Measurements from ENCODE around the gene SCYGR8. TPM values are rescaled to one million over a fixed set of nuclear protein-coding genes. Genes with fewer than 3 reads are reported as not detected.

SCYGR8 gene
- total RNA-seq, 4 donors from 2014 or later = not detected

DNA sequence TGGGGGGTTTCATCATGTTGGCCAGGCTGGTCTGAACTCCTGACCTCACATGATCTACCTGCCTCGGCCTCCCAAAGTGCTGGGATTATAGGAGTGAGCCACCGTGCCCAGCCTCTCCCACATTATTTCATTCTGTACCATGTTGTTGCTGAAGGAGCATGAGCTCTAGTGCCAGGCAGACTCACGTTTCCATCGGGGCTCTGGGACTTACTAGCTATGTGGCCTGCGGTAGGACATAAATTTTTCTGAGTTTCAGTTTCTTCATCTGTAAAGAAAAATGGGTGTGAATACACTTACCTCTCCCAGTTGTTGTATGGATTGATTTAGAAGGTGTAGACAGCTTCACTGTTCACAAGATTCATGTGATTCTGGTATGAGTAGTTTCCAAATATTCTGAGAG, 37.1 kb downstream of the SCYGR8 start:
- H3K36me3 ChIP-seq = no peaks in the 10 kb centered on the region
- TF ChIP-seq POLR2A (IDR thresholded peaks at IDR 0.05) = no peak
- no peak for TF ChIP-seq EP300 (IDR thresholded peaks at IDR 0.05)
- TF ChIP-seq, protein P1, sequence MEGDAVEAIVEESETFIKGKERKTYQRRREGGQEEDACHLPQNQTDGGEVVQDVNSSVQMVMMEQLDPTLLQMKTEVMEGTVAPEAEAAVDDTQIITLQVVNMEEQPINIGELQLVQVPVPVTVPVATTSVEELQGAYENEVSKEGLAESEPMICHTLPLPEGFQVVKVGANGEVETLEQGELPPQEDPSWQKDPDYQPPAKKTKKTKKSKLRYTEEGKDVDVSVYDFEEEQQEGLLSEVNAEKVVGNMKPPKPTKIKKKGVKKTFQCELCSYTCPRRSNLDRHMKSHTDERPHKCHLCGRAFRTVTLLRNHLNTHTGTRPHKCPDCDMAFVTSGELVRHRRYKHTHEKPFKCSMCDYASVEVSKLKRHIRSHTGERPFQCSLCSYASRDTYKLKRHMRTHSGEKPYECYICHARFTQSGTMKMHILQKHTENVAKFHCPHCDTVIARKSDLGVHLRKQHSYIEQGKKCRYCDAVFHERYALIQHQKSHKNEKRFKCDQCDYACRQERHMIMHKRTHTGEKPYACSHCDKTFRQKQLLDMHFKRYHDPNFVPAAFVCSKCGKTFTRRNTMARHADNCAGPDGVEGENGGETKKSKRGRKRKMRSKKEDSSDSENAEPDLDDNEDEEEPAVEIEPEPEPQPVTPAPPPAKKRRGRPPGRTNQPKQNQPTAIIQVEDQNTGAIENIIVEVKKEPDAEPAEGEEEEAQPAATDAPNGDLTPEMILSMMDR (IDR thresholded peaks at IDR 0.05) = no peak
- H3K9me3 ChIP-seq = no peaks in the 10 kb centered on the region
- 88 to 91% methylated on average over 5 of the region's 5 CpGs for WGBS, 2 donors
- peak overlapping the region in 1 of 4 donors; percentile 4 for H3K4me3 ChIP-seq
- DNase-seq (ENCODE audit: low spot score in 2 of 2) = no peak
- no peaks in the 10 kb centered on the region for H3K27me3 ChIP-seq
- no peak overlapping the region for H3K27ac ChIP-seq
- no peaks in the 10 kb centered on the region for H3K4me1 ChIP-seq

DNA sequence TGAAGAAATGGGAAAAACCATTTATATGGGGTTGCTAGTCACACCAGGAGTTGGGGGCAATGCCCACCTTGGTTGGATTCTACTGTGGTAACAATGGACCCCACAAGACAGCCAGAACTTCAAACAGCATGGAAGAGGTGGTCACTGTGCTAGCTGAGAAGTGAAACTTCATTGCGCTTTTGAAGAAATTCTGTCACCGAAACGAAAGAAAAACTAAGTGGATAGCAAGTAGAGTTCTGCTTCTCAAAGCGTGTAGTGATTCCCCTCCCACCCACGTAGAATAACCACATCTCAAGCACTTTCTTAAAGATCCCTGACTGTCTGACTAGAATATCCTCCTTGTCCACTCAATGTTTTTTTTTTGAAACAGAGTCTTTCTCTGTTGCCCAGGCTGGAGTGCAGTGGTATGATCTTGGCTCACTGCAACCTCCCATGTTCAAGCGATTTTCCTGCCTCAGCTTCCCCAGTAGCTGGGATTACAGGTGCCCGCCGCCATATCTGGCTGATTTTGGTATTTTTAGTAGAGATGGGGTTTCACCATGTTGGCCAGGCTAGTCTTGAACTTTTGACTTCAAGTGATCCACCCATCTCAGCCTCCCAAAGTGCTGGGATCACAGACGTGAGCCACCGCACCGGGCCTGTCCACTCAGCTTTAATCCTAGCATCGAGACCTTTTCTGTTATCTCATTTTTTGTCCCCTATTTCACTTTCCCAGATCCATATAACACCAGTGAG, 37.9 kb downstream of the SCYGR8 start:
- H3K4me3 ChIP-seq = peak overlapping the region in 2 of 4 donors; percentile 2 to 4
- 77 to 83% methylated on average over 12 of the region's 12 CpGs for WGBS, 2 donors

DNA sequence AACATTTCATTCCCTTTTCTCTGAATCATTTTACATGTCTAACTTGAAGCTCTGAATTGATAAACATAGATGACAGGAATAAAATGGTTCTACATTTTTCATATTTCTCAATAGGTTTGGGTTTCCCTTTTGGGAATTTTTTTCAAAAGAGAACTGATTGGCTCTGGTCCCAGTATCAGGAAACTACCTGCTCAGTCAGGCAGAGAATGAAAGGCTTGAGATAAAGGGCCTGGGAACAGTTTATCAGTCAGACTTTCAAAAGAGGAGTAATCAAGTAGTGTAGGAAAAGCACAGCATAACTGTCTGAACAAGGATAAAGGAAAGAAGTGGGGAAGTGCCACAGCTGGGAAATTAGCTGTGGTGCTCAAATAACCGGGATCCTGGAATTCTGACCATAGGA, 39.6 kb downstream of the SCYGR8 start:
- TF ChIP-seq EP300 (IDR thresholded peaks at IDR 0.05) (no peak), POLR2A (IDR thresholded peaks at IDR 0.05) (no peak)
- TF ChIP-seq, protein P1 (IDR thresholded peaks at IDR 0.05) = no peak
- Histone ChIP-seq H3K27ac (no peak overlapping the region), H3K9me3 (no peaks in the 10 kb centered on the region), H3K27me3 (no peaks in the 10 kb centered on the region), H3K36me3 (no peaks in the 10 kb centered on the region), H3K4me3 (no peak overlapping the region), H3K4me1 (no peaks in the 10 kb centered on the region)
- WGBS, 2 donors = 32% methylated on average over 1 of the region's 1 CpG
- no peak for DNase-seq (ENCODE audit: low spot score in 2 of 2)

More for the DNA sequence above, 37.9 kb downstream of the SCYGR8 start:
- Histone ChIP-seq H3K27ac (peak overlapping the region in 1 of 4 donors; percentile 38), H3K9me3 (no peaks in the 10 kb centered on the region), H3K36me3 (no peaks in the 10 kb centered on the region), H3K27me3 (no peaks in the 10 kb centered on the region), H3K4me1 (no peaks in the 10 kb centered on the region)
- DNase-seq (ENCODE audit: low spot score in 2 of 2) = no peak
- no peak for TF ChIP-seq POLR2A (IDR thresholded peaks at IDR 0.05)
- TF ChIP-seq, protein P1 (IDR thresholded peaks at IDR 0.05) = no peak
- TF ChIP-seq EP300 (IDR thresholded peaks at IDR 0.05) = no peak

DNA sequence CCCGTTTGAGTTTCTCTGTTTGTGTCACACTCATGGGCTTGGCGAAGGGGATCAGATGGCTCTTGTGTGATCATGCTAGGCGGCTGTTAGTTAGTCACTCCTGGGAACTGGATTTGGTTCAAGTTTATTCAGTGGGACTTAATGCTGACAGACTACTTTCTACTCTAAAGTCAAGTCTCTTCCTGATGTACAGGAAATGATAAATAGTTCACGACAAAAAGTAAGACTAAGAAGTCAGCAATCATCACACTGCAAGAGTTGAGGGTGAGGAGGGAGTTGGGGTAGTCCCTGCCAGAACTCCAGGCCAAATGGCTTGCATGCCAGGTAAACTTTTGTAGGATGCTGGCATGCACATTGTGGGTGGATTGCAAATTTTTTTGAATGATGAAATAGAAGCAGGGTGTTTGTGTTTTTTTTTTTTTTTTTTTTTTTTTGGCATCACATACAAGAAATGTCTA, 42.9 kb downstream of the SCYGR8 start:
- TF ChIP-seq, protein P1 (IDR thresholded peaks at IDR 0.05) = no peak
- no peak for TF ChIP-seq EP300 (IDR thresholded peaks at IDR 0.05)
- TF ChIP-seq POLR2A (IDR thresholded peaks at IDR 0.05) = no peak
- Histone ChIP-seq H3K27ac (no peak overlapping the region), H3K36me3 (no peaks in the 10 kb centered on the region), H3K27me3 (no peaks in the 10 kb centered on the region), H3K4me1 (no peaks in the 10 kb centered on the region), H3K4me3 (no peak overlapping the region), H3K9me3 (no peaks in the 10 kb centered on the region)
- DNase-seq (ENCODE audit: low spot score in 2 of 2) = no peak
- 80 to 86% methylated on average over 4 of the region's 4 CpGs for WGBS, 2 donors

DNA sequence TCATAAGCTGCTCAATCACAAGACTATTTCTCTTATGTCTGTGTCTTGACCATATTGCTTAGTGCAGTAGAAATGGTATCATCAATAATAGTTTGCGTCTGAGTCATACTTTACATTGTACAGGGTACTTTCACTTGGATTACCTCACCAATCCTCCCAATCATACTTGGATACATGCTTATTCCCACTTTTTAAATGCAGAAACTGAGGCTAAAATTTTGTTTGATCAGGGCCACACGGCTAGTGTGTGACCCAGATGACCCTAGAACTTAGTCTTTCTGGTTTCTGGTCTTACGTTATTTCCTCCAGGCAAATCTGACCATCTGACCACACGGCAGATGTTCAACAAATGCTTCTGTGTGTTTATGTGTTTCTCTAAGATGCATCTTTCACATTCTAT, 44.1 kb downstream of the SCYGR8 start:
- H3K27me3 ChIP-seq = no peaks in the 10 kb centered on the region
- no peak overlapping the region for H3K4me3 ChIP-seq
- H3K4me1 ChIP-seq = no peaks in the 10 kb centered on the region
- DNase-seq (ENCODE audit: low spot score in 2 of 2) = no peak
- no peaks in the 10 kb centered on the region for H3K36me3 ChIP-seq
- TF ChIP-seq EP300 (IDR thresholded peaks at IDR 0.05) = no peak
- H3K27ac ChIP-seq = no peak overlapping the region
- H3K9me3 ChIP-seq = no peaks in the 10 kb centered on the region
- 48 to 49% methylated on average over 4 of the region's 4 CpGs for WGBS, 2 donors
